Erythroblast (primary cell): ENCODE measurements around the gene GK.

Experiments used
- GATA1 ChIP-seq: IDR thresholded peaks from 2 replicates; pipeline ENCODE4 v1.6.1; 2011; ENCODE audit warnings: low read depth, mild to moderate bottlenecking, control low read depth, low read length, moderate library complexity
- POLR2A ChIP-seq: IDR thresholded peaks from 2 replicates; pipeline ENCODE4 v1.6.1; 2011; ENCODE audit warnings: mild to moderate bottlenecking, low read length

GRCh38 chrX:30748342-30748960 is 95.2 kb downstream of the GK start:
- no peak for TF ChIP-seq POLR2A
- no peak for TF ChIP-seq GATA1
